HG03039 (cell line): Measurements from ENCODE around the gene ATRAID.
"Not testable (repeated sequence)": the region's sequence is repeated elsewhere in the genome, so short reads cannot be mapped to it uniquely, and the experiment has no call there.

Source experiments
- ATAC-seq: cut with Tn5 transposase; IDR thresholded peaks from one replicate; pipeline ENCODE4 v1.9.1; 2021; ENCODE audit warnings: mild to moderate bottlenecking, moderate library complexity; ENCODE audit not compliant: unreplicated experiment

ATRAID gene, protein sequence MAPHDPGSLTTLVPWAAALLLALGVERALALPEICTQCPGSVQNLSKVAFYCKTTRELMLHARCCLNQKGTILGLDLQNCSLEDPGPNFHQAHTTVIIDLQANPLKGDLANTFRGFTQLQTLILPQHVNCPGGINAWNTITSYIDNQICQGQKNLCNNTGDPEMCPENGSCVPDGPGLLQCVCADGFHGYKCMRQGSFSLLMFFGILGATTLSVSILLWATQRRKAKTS

GRCh38 chr2:27211943-27212625, at the start of gene ATRAID, which contains the start of gene SLC5A6:
Gene ATRAID, plus strand, starts transcription at chr2:27212041. Its CDS starts 328 bp downstream, at chr2:27212369.
Gene SLC5A6, minus strand, starts transcription at chr2:27212268. Its CDS starts 4,618 bp downstream, at chr2:27207650.
- ATAC-seq: peak; percentile 84

DNA sequence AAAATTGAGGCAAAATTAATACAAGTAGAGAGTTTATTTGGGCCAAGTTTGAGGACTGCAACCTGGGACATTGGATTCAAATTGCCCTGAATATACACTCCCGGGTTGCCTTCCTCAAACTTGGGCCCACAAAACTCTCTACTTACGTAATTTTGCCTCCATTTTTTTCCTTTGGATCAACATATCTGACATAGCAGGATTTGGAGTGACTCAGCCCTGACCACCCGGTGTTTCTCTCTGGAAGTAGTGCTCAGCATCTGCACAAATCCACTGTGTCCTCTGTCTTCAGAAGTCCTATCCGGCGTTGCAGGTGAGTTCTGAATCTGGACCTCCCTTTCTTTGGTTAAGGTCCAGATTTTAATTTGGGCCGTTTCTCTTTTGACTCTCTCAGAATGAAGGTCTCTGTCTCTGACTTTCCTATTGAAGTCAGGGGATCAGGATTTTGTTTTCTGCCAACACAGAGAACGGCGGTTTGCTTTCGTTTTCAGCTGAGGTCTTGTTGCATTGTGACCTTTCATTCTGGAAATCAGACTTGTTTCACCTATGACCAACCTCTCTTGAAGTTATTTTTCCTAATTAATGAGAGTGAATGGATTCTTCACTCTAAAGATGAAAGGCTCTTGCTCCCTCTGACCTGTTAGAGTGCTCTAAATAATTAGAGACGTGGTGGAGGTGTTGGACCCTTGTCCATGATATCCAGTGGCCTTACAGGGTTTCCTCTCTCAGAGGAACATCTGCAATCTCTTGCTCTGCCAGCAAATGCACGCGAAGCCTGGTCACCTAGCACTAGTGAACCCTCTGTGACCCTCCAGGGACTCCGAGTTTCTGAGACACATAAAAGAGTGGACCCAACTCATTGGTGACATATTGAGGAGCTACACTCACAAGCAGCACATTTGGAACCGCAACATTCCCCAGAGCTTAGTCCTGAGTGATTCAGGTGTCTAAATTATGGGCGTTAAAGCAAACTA, 49.4 kb upstream of the ATRAID start:
- ATAC-seq: no peak

GRCh38 chr2:27164960-27165763, 46.7 kb upstream of the ATRAID start:
- ATAC-seq: no peak

DNA sequence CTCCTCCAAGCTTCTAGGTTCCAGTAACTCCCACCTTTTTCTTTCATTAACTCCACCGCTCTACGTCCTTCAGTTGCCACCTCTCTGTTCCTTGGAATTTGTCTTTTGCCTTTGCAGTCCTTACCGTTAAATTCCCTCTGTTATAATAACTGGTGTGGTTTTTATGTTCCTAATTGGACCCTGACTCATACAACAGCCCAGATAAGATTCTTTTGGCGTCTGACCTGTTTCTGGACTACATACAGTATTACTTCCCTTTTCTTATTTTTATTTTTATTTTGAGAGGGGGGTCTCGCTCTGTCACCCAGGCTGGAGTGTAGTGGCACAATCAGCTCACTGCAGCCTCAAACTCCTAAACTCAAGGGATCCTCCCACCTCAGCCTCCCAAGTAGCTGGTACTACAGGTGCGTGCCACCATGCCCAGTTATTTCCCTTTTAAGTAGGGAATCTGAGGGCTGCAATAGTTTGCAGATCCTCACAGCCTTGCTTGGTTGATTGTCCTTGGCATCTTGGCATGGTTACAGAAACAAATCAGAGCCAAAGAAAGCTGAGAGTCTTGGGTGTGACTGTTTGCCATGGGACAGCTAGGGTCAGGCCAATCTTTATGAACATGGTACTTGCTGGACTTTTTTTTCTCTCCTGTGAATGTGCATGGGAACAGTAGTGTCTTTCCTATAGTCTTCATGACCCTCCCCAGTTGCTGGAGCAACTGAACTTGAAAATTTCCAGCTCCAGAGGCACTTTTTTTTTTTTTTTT, 41.1 kb upstream of the ATRAID start:
- ATAC-seq: no peak

DNA sequence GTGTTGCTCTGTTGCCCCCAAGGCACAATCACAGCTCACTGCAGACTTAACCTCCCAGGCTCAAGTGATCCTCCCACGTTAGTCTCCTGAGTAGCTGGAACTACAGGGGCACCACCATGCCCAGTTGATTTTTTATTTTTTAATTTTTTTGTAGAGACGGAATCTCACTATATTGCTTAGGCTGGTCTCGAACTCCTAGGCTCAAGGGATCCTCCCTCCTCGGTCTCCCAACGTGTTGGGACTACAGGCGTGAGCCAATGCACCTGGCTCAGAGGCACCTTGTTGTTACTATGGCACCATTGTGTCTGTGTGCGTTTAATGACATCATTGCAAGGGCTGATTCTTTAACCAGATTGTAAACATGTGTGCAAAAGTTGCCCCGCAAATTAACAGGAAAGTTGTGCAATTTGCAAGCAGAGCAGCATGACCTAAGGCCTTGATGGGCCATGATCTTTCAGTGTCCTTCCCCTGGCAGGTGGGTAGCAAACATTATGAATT, 40.4 kb upstream of the ATRAID start:
- ATAC-seq: no peak

DNA sequence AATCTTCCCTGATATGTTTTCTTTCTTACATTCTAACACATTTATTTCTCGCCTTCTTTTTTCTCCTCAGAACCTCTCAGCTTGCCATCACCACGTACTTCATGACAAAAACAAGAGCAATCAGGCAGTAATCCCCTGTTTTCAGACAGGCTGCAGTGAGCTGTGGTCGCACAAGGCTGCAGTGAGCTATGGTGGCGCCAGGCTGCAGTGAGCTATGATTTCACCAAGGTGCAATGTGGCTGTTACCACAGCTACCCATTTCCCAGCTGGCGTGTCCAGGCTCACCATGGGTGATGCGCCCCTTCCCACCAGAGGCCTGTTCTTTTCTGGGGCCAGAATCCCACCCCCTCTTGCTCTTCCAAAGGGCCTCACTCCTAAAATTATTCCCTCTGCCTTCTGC, 37.2 kb upstream of the ATRAID start:
- ATAC-seq: no peak

- ATAC-seq: no peak
Measured at GRCh38 chr2:27175330-27175729, 36.5 kb upstream of the ATRAID start.

DNA sequence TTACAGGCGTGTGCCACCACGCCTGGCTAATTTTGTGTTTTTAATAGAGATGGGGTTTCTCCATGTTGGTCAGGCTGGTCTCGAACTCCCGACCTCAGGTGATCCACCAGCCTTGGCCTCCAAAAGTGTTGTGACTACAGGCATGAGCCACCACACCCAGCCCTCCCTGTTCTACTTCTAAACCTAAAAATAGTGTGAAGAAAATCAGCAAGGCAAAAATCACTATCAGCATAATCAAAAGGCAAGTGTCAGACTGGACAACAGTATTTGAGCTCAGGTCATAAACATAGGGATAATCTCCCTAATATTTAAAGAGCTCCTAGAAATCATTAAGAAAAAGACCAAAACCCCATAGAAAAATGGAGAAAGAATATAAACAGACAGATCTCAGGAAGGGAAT, 36.1 kb upstream of the ATRAID start:
- not testable (repeated sequence) for ATAC-seq

DNA sequence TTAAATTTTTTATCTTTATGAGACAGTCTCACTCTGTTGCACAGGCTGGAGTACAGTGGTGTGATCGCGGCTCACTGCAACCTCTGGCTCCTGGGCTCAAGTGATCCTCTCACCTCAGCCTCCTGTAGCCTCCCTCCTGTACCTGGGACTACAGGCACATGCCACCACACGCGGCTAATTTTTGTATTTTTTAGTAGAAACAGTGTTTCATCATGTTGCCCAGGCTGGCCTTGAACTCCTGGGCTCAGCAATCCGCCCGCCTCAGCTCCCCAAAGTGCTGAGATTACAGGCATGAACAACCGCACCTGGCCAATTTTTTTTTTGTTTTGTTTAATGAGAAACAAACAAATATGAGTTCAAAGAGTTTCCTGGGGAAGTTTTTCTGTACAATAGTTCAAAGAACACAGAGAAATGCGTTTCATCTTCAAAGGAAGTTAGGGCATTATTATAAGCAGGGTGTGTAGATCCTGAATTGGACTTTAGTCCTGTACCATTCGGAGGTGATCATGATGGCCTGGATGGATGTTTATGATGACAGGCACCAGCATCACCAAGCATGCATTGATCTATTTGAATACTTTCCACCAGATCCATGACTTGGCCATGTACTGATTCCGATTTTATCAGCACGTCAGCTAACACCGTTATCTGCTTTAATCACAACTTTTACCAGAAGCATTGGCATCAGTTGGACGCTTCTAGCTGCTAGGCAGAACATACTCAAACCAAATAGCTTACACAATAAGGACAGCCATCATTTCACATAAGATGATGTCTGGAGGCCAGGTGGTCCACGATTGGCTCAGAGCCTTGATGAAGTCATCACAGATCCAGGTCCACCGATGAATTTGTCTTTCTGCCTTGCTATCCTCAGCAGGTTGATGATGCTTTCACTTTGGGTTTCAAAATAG, 34.1 kb upstream of the ATRAID start:
- no peak for ATAC-seq

DNA sequence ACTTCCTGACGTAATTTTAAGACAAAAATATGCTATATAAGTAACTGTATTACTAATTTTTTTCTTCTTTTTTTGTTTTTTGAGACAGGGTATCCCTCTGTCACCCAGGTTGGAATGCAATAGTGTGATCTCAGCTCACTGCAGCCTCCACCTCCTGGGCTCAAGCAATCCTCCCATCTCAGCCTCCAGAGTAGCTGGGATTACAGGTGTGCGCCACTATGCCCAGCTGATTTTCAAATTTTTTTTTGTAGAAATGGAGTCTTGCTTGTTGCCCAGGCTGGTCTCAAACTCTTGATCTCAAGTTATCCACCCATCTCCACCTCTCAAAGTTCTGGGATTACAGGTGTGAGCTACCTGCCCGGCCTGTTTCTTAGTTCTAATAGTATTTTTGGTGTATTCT, 33.4 kb upstream of the ATRAID start:
- no peak for ATAC-seq

DNA sequence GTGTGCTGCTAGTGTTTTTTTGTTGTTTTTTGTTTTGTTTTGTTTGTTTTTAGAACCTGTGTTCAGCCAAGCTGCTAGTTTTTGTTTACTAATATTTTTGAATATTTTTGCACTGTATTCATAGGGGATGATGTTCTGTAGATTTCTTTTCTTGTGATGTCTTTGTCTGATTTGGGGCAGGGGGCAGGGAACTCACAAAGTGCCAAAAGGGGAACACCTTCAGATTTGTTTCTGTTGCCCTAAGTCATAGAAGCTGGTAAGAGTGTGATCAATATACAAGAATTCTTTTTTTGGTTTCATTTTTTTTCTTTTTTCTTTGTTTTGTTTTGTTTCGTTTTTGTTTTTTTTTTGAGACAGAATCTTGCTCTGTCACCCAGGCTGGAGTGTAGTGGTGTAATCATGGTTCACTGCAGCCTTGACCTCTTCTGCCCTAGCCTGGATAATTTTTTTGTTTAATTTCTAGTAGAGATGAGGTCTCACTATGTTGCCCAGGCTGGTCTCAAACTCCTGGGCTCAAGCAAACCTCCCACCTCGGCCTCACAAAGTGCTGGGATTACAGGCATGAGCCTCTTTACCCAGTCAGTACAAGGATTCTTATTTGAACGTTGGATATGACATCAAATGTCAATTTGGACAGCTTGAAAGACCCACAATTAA, 32.4 kb upstream of the ATRAID start:
- no peak for ATAC-seq

DNA sequence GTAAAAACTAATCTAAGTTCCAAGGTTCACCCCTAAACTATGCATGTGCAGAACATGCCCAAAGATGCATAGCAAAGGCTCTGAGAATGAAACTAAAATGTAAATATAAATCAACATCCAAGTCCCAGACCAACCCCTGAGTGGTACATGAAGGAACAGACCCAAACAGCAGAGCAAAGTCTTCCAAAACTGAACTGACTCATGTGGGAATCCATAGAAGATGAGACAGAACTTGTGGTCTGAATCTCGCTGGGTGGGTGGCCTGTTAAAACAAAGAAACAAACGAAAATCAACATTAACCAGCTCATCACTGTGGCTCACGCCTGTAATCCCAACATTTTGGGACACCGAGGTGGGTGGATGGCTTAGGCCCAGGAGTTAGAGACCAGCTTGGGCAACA, 29.5 kb upstream of the ATRAID start:
- ATAC-seq: no peak

- no peak for ATAC-seq
Measured at GRCh38 chr2:27184115-27184514, 27.7 kb upstream of the ATRAID start.

GRCh38 chr2:27185331-27186026, 26.4 kb upstream of the ATRAID start:
- no peak for ATAC-seq

- ATAC-seq: no peak
Measured at GRCh38 chr2:27186613-27187345, 25.1 kb upstream of the ATRAID start.

GRCh38 chr2:27189989-27190388, 21.9 kb upstream of the ATRAID start:
- ATAC-seq: no peak
